Caco-2 (cell line): ENCODE results near the gene PLEKHG3. TPM values are rescaled to one million over a fixed set of nuclear protein-coding genes. Genes with fewer than 3 reads are reported as not detected.
A peak's percentile ranks its signal among the peaks of the same experiment; 100 is the strongest.

Experiments
- BruUV-seq: library from RNA; stranded (reverse); fragments of 400-500 nt; replicated peaks from 2 replicates; lab custom pipeline; 2021; lab: Mats Ljungman, UMichigan
- CTCF ChIA-PET: fragments of 300-600 bp; sonication (Branson Sonifier 250); formaldehyde crosslinking; loops from one replicate; lab custom pipeline; 2022; ENCODE audit warnings: antibody characterized with exemption; lab: Charles Lee
- POLR2A ChIA-PET: fragments of 300-600 bp; sonication (Branson Sonifier 250); formaldehyde crosslinking; loops from one replicate; lab custom pipeline; 2022; ENCODE audit warnings: antibody characterized with exemption; lab: Charles Lee
- DNase-seq, 2 experiments: peaks; one replicate each; pipeline versions ENCODE4 v3.0.0 to v3.0.0-alpha.2; 2020 to 2022
- H3K27me3 ChIP-seq: replicated peaks from 2 replicates; pipeline ENCODE4 v1.6.0; 2011; ENCODE audit warnings: low read length; ENCODE audit not compliant: control insufficient read depth, insufficient read depth
- H3K36me3 ChIP-seq: 2 replicates; pipeline ENCODE4 v1.5.1; 2011; ENCODE audit warnings: low read length; ENCODE audit not compliant: control insufficient read depth, insufficient read depth
- H3K4me1 ChIP-seq: fragments of 250-450 bp; sonication (Bioruptor Pico); 2 replicates; pipeline ENCODE4 v1.5.1; 2020; ENCODE audit warnings: mild to moderate bottlenecking
- H3K4me3 ChIP-seq: 2 replicates; pipeline ENCODE4 v1.5.1; 2011; ENCODE audit warnings: low read depth, mild to moderate bottlenecking, control low read depth, low read length
- H3K9me3 ChIP-seq: fragments of 250-450 bp; sonication (Bioruptor Pico); 2 replicates; pipeline ENCODE4 v1.5.1; 2020; ENCODE audit warnings: mild to moderate bottlenecking, moderate library complexity
- H3K27ac Mint-ChIP-seq: one replicate; pipeline ENCODE4 v1.8.0; 2022; ENCODE audit warnings: mixed read lengths; ENCODE audit not compliant: unreplicated experiment
- H3K27me3 Mint-ChIP-seq: one replicate; pipeline ENCODE4 v1.8.0; 2022; ENCODE audit warnings: mixed read lengths; ENCODE audit not compliant: insufficient read depth, unreplicated experiment
- H3K36me3 Mint-ChIP-seq: one replicate; pipeline ENCODE4 v1.8.0; 2022; ENCODE audit warnings: mild to moderate bottlenecking, mixed read lengths; ENCODE audit not compliant: insufficient read depth, unreplicated experiment
- H3K4me1 Mint-ChIP-seq: one replicate; pipeline ENCODE4 v1.8.0; 2022; ENCODE audit warnings: low read depth, mixed read lengths; ENCODE audit not compliant: unreplicated experiment
- H3K4me3 Mint-ChIP-seq: one replicate; pipeline ENCODE4 v1.8.0; 2022; ENCODE audit warnings: mild to moderate bottlenecking, moderate library complexity, mixed read lengths; ENCODE audit not compliant: unreplicated experiment
- H3K9me3 Mint-ChIP-seq: one replicate; pipeline ENCODE4 v1.8.0; 2022; ENCODE audit warnings: mixed read lengths; ENCODE audit not compliant: unreplicated experiment
- intact Hi-C: fragments of 100-400 bp; cut with micrococcal nuclease; formaldehyde crosslinking; loops from one replicate; pipeline ENCODE4 v1.10.0; 2022; ENCODE audit not compliant: unreplicated experiment
- total RNA-seq: library from RNA; stranded (reverse); gene quantifications from 2 replicates; pipeline ENCODE4 v1.2.3, GENCODE V29; 2022
- TF ChIP-seq, protein P1 (sequence below), 2 experiments: fragments of 200-600 bp in 1 of 2; IDR thresholded peaks; 1 replicate in 1 of 2; 2 replicates in 1 of 2; pipeline versions ENCODE4 v1.5.1 to v1.8.0; 2011 to 2022; ENCODE audit warnings: antibody characterized with exemption in 1 of 2, control low read depth in 1 of 2, inconsistent platforms in 1 of 2, low read depth in 1 of 2, low read length in 1 of 2, mild to moderate bottlenecking in 1 of 2, moderate library complexity in 1 of 2; ENCODE audit not compliant: insufficient read depth in 1 of 2, severe bottlenecking in 1 of 2, unreplicated experiment in 1 of 2

Gene PLEKHG3
- total RNA-seq, 1 experiment from 2014 or later = 85.9 TPM

DNA sequence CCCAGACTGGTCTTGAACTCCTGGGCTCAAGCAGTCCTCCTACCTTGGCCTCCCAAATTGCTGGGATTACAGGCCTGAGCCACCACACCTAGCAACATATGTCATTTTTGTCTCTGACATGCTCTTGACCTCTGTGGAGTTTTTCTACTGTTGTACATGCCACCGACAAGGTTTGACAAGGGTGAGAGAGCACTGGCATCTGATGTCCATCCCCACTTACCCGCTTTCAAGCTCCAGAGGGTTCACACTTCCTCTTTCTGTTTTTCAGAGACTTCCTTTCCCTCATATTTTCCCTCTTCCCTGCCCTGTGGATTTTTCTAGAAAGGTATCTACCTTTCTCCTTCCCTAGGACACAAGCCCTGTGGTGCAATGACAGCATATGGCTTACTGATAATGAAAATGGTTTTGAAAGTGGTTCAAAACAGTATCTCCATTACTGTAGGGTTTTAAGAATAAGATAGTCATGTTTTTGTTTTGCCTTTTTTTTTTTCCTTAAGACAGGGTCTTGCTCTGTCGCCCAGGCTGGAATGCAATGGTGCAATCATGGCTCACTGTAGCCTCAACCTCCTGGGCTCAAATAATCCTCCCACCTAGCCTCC is 27.7 kb upstream of the PLEKHG3 start:
- Histone ChIP-seq H3K9me3 (no peaks in the 10 kb centered on the region), H3K36me3 (no peaks in the 10 kb centered on the region), H3K4me1 (peaks cover 32% of the 10 kb centered on the region), H3K4me3 (no peak overlapping the region), H3K27me3 (no peaks in the 10 kb centered on the region)
- H3K36me3 Mint-ChIP-seq = no peaks in the 10 kb centered on the region
- H3K4me1 Mint-ChIP-seq = peaks cover 21% of the 10 kb centered on the region
- no peak for DNase-seq
- BruUV-seq = no TSS peak
- H3K27me3 Mint-ChIP-seq = no peaks in the 10 kb centered on the region
- TF ChIP-seq, protein P1, sequence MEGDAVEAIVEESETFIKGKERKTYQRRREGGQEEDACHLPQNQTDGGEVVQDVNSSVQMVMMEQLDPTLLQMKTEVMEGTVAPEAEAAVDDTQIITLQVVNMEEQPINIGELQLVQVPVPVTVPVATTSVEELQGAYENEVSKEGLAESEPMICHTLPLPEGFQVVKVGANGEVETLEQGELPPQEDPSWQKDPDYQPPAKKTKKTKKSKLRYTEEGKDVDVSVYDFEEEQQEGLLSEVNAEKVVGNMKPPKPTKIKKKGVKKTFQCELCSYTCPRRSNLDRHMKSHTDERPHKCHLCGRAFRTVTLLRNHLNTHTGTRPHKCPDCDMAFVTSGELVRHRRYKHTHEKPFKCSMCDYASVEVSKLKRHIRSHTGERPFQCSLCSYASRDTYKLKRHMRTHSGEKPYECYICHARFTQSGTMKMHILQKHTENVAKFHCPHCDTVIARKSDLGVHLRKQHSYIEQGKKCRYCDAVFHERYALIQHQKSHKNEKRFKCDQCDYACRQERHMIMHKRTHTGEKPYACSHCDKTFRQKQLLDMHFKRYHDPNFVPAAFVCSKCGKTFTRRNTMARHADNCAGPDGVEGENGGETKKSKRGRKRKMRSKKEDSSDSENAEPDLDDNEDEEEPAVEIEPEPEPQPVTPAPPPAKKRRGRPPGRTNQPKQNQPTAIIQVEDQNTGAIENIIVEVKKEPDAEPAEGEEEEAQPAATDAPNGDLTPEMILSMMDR (IDR thresholded peaks at IDR 0.05; ENCODE audit: insufficient read depth in 1 of 2, low read depth in 1 of 2, low read length in 1 of 2, severe bottlenecking in 1 of 2, unreplicated experiment in 1 of 2) = no peak
- H3K4me3 Mint-ChIP-seq = no peak overlapping the region
- H3K9me3 Mint-ChIP-seq = no peaks in the 10 kb centered on the region
- H3K27ac Mint-ChIP-seq = no peak overlapping the region
- CTCF ChIA-PET = interaction anchor here (0.7 kb wide), 1 partner anchor 12 kb away, joined by 5 read pairs; no protein-coding TSS in a partner anchor
- intact Hi-C loops = no loop called here
- POLR2A ChIA-PET = no interaction called here

DNA sequence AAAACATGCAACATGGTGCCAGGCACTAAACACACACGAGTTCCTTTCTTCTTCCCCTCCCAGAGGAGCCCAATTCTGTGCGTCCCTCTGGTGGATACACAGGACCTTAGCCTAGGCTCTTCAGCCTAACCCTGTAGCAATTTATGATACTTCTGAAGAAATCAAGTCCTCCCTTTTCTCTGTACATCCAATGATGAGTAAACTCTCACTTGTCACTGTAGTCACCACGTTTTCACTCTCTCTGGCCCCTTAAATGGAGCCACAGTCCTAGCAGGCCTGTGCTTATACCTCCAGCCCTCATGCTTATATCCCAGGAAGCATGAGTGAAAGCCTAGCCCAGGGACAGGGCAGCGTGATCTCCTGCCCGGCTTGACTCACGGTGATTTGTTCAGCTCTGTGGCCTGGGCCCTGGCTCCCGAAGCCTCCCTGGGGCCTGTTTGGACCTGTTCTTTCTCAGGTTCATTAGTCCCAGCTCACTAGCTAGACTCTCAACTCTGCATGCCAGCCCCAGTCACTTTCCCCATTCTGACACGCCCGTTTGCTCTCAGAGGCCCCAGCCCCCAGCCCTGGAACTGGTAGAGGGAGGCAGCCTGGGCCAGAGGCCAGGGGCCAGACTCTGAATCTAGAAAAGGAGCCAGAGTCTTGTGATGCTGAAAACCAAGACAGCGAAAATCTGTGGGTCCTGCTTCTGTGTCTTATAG is 24.1 kb upstream of the PLEKHG3 start:
- Mint-ChIP-seq H3K36me3 (no peaks in the 10 kb centered on the region), H3K27me3 (no peaks in the 10 kb centered on the region), H3K4me1 (peaks cover 11% of the 10 kb centered on the region), H3K9me3 (no peaks in the 10 kb centered on the region), H3K4me3 (no peak overlapping the region), H3K27ac (peak overlapping the region; percentile 85)
- ChIA-PET POLR2A (interaction anchor here (0.6 kb wide), 1 partner anchor 24 kb away, joined by 4 read pairs; the partner anchor contains the start of gene PLEKHG3), CTCF (interaction anchor here (1.0 to 1.8 kb wide), 2 partner anchors 82 to 84 kb away, joined by 4 read pairs; no protein-coding TSS in a partner anchor)
- peak; percentile 67 to 84 for DNase-seq
- Histone ChIP-seq H3K27me3 (no peaks in the 10 kb centered on the region), H3K4me3 (no peak overlapping the region), H3K9me3 (no peaks in the 10 kb centered on the region), H3K4me1 (peaks cover 28% of the 10 kb centered on the region), H3K36me3 (no peaks in the 10 kb centered on the region)
- TF ChIP-seq, protein P1 (IDR thresholded peaks at IDR 0.05; ENCODE audit: insufficient read depth in 1 of 2, low read depth in 1 of 2, low read length in 1 of 2, severe bottlenecking in 1 of 2, unreplicated experiment in 1 of 2) = no peak
- no TSS peak for BruUV-seq
- intact Hi-C loops = loop anchor here (1.0 to 2.0 kb wide), 2 partner anchors 19 to 23 kb away; no protein-coding TSS in a partner anchor

DNA sequence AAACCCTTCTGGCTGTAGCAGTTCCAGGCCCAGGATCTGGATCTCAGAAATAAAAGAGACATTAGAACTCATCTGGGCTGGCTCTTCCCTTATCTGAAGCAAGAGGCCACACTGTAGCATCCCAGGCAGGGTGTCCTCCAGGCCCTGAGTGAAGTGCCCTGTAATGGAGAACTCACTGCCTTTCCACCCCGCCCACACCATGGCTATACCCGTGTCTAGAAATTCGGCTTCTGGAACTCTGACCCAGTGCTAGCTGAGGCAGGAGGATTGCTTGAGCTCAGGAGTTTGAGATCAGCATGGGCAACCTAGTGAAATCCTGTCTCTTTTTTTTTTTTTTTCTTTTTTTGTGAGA is 23.5 kb upstream of the PLEKHG3 start:
- Histone ChIP-seq H3K36me3 (no peaks in the 10 kb centered on the region), H3K9me3 (no peaks in the 10 kb centered on the region), H3K27me3 (no peaks in the 10 kb centered on the region), H3K4me1 (peaks cover 26% of the 10 kb centered on the region), H3K4me3 (no peak overlapping the region)
- Mint-ChIP-seq H3K27ac (peak overlapping the region; percentile 85), H3K27me3 (no peaks in the 10 kb centered on the region), H3K9me3 (no peaks in the 10 kb centered on the region), H3K4me1 (peaks cover 11% of the 10 kb centered on the region), H3K36me3 (no peaks in the 10 kb centered on the region), H3K4me3 (no peak overlapping the region)
- ChIA-PET CTCF (interaction anchor here (1.0 to 1.8 kb wide), 2 partner anchors 81 to 83 kb away, joined by 4 read pairs; no protein-coding TSS in a partner anchor), POLR2A (no interaction called here)
- TF ChIP-seq, protein P1 (IDR thresholded peaks at IDR 0.05; ENCODE audit: insufficient read depth in 1 of 2, low read depth in 1 of 2, low read length in 1 of 2, severe bottlenecking in 1 of 2, unreplicated experiment in 1 of 2) = no peak
- DNase-seq = no peak
- BruUV-seq = no TSS peak
- intact Hi-C loops = loop anchor here (1.0 to 2.0 kb wide), 2 partner anchors 18 to 23 kb away; no protein-coding TSS in a partner anchor
